NOMO-1 treated with DMSO at 0.1 percent for 48 hours (cell line): ENCODE data around the gene GYS2.

ENCODE experiments used
- DNase-seq: peaks from one replicate; lab custom pipeline; 2025; ENCODE audit not compliant: unreplicated experiment; lab: John Stamatoyannopoulos, UW

GYS2 gene

GRCh38 chr12:21558100-21558679 is 46.5 kb downstream of the GYS2 start:
- no peak for DNase-seq

- no peak for DNase-seq
These were observed 51.3 kb downstream of the GYS2 start for GRCh38 chr12:21553329-21553675.

GRCh38 chr12:21552635-21553328 is 51.9 kb downstream of the GYS2 start:
- no peak for DNase-seq

GRCh38 chr12:21551841-21552465 is 52.7 kb downstream of the GYS2 start:
- DNase-seq: no peak

- DNase-seq: no peak
These were observed 57.2 kb downstream of the GYS2 start for GRCh38 chr12:21547437-21547836.

- no peak for DNase-seq
These were observed 57.9 kb downstream of the GYS2 start for GRCh38 chr12:21546716-21547115.

- no peak for DNase-seq
These were observed 59.1 kb downstream of the GYS2 start for GRCh38 chr12:21545557-21545956.

- DNase-seq: no peak
These were observed 61.5 kb downstream of the GYS2 start for GRCh38 chr12:21543151-21543550.

- DNase-seq: no peak
These were observed 62.2 kb downstream of the GYS2 start for GRCh38 chr12:21542403-21542802.

- no peak for DNase-seq
These were observed 62.9 kb downstream of the GYS2 start for GRCh38 chr12:21541773-21542172.

GRCh38 chr12:21539797-21540196 is 64.8 kb downstream of the GYS2 start:
- DNase-seq: no peak

GRCh38 chr12:21538061-21538653 is 66.5 kb downstream of the GYS2 start:
- no peak for DNase-seq

GRCh38 chr12:21529456-21529855 is 75.2 kb downstream of the GYS2 start:
- no peak for DNase-seq

- DNase-seq: no peak
These were observed 75.7 kb downstream of the GYS2 start for GRCh38 chr12:21528953-21529352.

- no peak for DNase-seq
These were observed 77.0 kb downstream of the GYS2 start for GRCh38 chr12:21527451-21528180.

- DNase-seq: no peak
These were observed 77.8 kb downstream of the GYS2 start for GRCh38 chr12:21526721-21527345.

- DNase-seq: no peak
These were observed 78.6 kb downstream of the GYS2 start, which contains the start of gene SPX for GRCh38 chr12:21526053-21526452. TSS of gene SPX (plus strand) at chr12:21526296. CDS start at chr12:21526473, 177 bp downstream.

GRCh38 chr12:21523148-21523547 is 81.5 kb downstream of the GYS2 start:
- DNase-seq: no peak

- DNase-seq: no peak
These were observed 83.1 kb downstream of the GYS2 start for GRCh38 chr12:21521541-21521940.

- no peak for DNase-seq
These were observed 86.2 kb downstream of the GYS2 start for GRCh38 chr12:21518451-21518850.

- no peak for DNase-seq
These were observed 88.4 kb downstream of the GYS2 start for GRCh38 chr12:21516281-21516680.
